A673 (cell line): ENCODE data around the gene PPM1E.

ENCODE experiments used
- EZH2 ChIP-seq: fragments of 200-600 bp; sonication (generic); IDR thresholded peaks from 2 replicates; pipeline ENCODE4 v1.6.1; 2017; ENCODE audit warnings: borderline replicate concordance, low read depth, mild to moderate bottlenecking, mixed read lengths, antibody characterized with exemption, low read length; ENCODE audit not compliant: poor library complexity, severe bottlenecking
- TF ChIP-seq, protein P1 (sequence below): fragments of 300-800, 200-600 bp; sonication (generic); conservative IDR thresholded peaks from 2 replicates; pipeline ENCODE4 v1.5.1; 2017; ENCODE audit warnings: low read depth, mild to moderate bottlenecking, antibody characterized with exemption, low read length, moderate library complexity, mixed read lengths

DNA sequence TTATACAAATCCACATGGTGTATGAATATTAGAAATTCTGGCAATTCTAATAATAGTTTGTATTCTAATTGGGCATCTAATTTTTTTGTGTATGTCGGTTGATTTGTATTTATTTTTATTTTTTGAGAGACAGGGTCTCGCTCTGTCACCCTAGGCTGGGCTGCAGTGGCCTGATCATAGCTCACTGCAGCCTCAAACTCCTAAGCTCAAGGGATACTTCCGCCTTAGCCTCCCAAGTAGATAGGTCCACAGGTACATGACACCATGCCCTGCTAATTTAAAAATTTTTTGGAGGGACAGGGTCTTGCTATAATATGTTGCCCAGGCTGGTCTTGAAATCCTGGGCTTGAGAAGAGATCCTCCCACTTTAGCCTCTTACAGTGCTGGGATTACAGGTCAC, 246.5 kb downstream of the PPM1E start:
- TF ChIP-seq, protein P1, sequence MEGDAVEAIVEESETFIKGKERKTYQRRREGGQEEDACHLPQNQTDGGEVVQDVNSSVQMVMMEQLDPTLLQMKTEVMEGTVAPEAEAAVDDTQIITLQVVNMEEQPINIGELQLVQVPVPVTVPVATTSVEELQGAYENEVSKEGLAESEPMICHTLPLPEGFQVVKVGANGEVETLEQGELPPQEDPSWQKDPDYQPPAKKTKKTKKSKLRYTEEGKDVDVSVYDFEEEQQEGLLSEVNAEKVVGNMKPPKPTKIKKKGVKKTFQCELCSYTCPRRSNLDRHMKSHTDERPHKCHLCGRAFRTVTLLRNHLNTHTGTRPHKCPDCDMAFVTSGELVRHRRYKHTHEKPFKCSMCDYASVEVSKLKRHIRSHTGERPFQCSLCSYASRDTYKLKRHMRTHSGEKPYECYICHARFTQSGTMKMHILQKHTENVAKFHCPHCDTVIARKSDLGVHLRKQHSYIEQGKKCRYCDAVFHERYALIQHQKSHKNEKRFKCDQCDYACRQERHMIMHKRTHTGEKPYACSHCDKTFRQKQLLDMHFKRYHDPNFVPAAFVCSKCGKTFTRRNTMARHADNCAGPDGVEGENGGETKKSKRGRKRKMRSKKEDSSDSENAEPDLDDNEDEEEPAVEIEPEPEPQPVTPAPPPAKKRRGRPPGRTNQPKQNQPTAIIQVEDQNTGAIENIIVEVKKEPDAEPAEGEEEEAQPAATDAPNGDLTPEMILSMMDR = no peak
- TF ChIP-seq EZH2 = no peak
